ENCODE results near the gene MCM3.
A peak's percentile ranks its signal among the peaks of the same experiment; 100 is the strongest.

The MCM3 gene

DNA sequence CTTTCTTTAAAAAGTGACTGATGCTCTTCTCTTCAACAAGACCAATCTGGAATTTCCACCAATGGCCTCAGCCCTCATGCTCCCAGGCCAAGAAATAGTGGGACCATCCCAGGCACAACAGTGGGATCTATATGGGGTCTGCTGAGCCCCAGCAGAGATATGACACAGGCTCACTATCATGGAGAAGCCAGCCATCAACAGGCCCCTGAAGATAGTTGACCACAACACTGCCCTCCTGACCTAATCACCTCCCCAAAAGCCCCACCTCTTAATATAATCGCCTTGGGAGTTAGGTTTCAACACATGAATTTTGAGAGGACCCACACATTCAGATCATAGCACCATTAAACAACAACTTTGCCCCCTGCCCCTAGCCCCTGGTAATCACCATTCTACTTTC, 16.8 kb upstream of the MCM3 start:
- no peak for DNase-seq

DNA sequence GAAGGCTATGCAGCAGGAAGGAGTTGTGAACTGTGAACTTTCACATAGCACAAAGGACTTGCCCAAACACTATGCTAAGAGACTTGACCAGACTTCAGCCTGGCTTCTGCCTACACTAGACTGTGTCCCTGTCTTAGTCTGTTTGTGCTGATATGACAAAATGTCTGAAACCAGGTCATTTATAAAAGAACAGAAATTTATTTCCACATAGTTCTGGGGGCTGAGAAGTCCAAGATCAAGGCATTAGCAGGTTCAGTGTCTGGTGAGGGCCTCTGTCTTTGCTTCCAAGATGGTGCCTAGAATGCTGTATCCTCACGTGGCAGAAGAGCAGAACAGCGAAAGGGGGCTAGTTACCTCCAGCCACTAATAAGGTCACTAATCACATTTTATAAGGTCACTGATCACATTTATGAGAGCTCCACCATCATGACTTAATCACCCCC, 16.0 kb upstream of the MCM3 start:
- no peak for DNase-seq

DNA sequence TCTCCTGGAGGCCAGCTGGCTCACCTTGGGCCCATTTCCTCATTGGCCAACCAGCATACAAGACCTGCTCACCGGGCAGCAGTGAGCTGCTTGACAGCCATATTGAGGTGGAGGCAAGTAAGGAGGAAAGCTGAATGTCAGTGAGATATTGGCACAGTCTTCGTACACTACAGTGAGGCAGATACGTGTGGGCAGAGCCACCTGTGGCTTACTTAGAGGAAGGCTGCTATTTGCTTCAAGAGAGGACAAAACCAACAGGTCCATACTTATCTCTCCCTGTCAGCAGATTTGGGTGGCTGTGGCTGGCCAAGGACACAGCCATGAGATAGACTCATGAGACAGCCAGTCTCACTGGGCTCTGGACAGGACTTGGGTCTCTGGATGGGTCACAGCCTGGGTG, 15.1 kb upstream of the MCM3 start:
- DNase-seq: no peak

DNA sequence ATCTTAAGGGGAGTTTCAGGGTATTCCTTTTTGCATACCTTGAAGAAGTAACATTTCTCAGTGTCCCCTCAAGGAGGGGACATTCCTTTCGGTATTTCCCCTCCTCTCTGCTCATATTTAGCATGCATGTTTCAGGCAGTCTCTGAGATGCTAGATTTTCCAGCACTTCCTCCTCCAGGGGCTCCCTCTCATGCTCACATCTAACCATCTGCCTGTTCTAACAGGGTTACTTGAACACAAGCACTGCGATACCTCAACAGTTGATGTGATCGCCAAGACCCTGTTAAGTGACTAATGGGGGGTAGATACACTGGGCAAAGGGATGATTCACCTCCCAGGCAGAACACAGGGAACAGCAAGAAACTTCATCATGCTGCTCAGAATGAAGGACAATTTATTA, 12.9 kb upstream of the MCM3 start:
- DNase-seq: no peak

DNA sequence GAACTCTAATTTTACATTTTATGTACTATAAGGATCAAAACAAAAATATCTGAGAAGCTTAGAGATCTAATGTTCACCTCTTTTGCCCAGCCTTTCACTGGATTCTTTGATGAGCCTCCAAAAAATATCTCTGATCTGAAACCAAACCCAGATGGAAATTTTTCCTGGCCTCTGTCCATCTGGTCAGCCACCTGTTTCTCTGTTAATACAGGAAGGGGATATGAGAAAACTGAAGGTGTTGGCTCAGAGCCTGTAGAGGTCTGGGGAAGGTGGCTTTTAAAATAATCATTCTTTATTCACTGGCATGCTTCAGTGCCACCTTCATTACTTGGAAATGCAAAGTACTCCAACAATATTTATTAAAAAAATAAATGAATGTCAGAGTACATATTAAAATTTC, 8.5 kb upstream of the MCM3 start:
- DNase-seq: no peak

DNA sequence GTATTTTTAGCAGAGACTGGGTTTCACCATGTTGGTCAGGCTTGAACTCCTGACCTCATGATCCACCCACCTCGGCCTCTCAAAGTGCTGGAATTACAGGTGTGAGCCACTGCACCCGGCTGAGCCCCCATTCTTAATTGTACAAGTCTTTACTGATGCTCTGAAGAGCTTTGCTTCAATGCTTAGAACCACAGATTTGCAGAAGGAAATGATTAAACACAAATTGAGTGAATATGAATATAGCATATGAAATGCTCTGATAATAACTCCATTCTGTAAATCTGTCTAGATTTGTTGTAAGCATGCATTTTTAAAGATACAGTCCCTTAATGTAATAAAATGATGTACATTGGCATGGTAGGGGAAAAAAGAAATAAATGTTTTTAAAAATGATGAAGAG, 4.3 kb upstream of the MCM3 start:
- no peak for DNase-seq

DNA sequence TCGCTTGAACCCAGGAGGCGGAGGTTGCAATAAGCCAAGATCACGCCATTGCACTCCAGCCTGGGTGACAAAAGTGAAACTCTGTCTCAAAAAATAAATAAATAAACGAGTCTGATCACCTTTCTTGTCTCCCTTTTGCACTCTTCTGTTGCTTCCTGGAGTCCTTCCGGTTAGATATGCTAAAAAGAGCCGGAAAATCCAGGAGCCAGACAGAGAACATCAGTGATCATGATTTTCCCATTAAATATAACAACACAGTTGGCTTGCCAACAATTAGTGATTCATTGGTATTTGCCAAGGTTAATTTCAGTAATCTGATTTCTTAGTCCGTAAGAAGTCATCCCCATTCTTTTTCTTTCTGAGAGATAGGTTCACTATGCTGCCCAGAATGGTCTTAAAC, 3.7 kb upstream of the MCM3 start:
- no peak for DNase-seq

DNA sequence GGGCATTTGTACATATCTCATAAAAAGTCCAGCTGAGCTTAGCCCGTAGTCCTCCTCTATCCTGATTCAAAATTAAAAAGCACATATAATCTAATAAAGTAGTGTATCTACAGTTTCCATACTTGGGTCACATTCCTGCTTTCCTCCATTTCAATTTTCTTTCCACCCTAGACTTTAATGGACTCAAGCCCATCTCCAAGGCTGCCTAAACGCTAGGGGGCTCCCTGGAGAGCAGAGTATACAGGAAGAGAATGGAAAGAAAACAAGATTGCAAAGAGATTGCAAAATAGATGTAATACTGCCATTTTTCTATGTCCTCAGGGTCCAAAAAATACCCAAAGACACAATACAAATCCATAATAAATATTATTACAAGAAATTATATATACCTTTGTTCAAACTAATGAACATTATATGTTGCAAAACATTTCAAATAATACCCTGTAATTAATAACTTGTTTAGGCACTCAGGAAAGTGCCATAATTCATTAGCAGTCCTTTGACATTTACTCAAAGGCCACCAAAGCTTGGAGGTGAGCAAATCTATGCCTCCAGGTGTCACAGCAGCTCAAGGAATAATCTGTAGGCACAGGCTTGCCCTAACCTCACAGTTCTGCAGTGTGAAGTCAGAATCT, 2.4 kb upstream of the MCM3 start:
- peak; percentile 48 for DNase-seq

DNA sequence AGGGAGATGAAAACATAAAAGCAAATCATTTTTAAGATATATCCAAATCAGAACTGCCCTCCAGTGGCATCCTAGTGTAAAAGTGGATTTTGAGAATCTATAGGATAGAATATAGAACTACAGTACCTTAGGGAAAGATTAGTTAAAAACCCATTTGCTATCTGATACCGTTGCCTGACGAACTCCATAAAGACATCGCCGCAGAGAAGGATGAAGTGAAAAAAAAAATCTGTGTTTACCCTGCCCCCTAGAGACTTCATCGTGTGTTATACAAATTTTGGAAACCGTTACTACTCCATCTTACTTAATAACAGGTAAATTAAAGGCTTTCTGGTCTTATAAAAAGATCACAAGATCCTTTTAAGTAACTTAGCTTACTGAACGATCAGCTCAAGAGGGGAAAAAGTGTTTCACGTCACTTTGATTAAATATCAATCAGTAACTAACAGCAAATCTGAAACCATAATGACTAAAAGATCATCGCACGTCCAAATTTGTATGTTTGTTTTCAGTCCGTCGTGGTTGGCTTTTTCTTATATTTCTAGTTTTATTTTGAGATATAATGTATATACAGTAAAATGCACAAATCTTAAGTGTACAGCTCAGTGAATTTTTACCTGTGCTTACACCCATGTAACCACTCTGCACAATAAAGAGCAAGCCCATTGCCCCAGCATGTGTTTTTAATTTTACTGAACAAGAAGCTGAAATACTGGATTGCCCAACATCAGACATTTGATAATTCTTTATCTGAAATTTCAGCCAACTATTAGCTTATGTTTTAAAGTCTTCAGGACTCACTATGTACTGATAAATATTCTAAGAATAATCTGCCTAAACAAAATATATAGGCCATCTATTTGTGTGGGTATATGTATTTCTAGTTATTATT, 881 bp upstream of the MCM3 start:
- no peak for DNase-seq

DNA sequence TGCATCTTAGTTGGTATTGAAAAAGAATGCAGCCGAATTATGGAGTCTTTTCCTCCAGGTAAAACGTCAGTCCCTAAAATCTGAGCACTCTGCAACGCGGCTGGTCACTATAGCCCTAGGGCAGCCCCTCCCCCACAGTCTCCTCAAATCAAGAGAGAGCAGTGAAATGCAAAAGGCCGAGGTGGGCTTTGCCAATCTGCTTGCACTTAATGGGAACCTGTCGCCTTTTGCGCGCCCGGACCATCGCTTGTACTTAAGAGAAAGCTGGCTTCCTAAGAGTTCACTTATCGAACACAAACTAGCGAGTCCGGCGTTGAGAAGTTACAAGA, 447 bp downstream of the MCM3 start:
- DNase-seq: no peak

DNA sequence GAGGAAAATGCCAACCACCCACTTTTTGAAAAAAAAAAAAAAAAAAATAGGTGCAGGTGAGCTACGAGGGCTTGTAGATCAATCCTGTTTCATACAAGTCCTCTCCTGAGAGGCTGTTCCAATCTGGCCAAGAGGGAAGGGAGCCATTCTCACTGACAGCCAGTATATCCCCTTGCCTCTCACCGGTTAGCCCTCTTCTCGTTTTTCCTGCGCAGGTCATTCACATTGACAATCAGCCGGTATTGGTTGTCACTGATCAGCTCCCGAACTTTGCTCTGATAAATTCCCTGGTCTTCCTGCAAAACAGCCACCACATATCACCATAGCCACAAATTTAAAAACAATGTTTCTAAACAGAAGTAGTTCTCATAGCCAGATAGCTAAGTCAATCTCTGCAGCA, 1.4 kb downstream of the MCM3 start:
- DNase-seq: no peak

DNA sequence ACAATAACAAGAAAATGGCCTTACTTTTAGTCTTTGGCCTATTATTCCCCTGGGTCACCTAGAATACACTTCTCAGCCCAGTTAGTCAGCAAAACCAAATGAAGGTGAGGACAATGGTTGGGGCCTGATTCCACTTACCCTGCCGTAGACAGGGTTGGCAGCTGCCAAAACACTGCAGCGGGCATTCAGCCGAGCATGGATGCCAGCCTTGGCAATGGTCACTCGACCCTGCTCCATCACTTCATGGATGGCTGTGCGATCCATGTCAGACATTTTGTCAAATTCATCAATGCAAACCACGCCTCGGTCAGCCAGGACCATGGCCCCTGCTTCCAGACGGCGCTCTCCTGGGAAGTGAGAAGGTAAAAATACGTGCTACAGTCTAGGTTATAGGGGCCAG, 8.4 kb downstream of the MCM3 start:
- DNase-seq: no peak

DNA sequence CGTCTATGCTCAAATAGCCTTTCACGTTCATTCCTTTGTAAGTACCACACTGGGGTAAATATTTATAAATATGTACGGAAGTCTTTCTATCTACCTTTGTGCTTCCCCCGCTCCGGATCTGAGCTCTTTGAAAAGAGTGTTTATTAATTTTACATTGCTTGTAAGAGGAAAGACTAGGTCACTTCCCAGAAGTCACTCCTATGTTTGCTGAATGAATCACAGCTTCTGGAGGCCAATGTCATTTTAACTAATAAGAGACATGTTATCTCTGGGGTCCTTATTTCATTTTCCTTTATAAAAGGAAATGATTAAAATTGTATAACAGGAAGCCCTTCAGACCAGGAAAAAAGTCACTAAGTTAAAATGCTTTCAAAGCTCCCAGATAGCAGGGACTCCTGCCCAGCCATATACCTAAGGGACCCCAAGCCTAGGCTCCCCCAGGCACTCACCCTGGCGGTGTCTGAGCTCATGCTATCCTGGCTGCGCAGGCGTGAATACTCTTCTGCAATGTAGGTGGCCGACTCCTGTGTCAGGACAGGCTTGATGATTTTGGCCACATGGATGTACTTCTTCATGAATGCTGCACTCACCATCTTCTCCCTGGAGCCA, 12.6 kb downstream of the MCM3 start:
- DNase-seq: no peak

DNA sequence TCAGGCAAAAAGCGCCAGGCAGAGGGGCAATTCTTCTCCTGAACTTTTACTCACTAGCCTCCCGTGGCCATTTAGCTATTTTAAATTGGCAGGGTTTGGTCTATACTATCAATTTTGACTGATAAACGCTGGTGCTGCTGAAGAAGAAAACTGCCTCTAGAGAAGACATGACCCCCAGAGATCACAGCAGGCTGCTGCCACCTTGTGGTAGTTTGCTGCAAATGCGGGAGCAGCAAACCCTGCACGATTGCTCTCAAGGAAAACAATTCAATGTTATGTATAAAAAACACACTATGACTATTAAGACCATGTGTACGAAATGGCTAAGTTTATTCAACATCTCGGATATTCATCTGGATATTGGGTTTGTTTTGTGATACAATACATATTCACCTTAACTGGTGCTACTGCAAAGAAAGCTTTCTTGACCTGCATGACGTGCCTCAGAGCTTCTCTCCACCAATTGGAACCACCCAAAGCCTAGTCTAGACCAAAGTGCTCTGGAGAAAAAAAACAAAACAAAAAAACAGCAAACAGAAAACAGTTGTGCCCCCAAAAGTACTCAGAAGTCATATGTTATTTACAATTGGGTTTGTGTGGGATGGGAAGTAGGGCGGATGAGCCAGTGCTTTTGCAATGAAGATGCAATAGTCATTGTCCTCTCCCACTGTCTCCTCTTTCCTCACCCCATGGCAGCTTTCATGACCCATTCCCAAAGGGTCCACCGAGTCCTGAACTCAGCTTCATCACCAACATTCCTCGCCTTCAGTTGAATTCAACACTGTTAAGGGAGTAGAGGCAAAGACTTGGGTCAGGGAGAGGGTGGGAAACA, 20.6 kb downstream of the MCM3 start:
- DNase-seq: peak; percentile 4

DNA sequence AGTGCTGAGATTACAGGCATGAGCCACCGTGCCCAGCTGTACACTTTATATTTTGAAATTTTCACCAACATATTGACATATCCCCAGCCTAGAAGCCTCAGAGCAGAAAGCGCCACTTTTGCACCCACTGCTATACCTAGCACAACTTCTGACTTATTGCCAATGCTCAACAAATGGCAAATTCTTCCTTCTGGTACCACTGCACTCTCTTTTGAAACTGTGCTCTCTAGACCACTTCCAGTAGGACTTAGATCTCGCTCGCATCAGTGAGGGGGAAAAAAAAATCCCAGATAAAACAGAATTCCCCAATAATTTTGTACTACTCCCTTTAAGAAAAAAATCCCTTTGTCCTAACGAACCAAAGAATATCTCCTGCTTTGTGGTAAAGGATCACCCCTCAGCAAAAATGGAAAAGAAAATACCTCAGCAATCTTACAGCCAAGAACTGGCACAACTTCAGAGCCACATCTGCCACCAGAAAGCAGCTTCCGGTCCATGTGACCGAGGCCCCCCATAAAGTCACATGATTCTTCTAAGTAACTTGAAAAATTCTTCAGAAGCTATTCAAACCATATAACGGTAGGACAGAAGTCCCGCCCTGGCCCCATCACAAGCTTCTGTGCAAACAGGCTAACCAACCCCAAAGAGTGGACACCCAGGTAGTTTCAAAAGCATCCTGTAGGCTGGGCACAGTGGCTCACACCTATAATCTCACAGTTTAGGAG, 21.8 kb downstream of the MCM3 start:
- no peak for DNase-seq

DNA sequence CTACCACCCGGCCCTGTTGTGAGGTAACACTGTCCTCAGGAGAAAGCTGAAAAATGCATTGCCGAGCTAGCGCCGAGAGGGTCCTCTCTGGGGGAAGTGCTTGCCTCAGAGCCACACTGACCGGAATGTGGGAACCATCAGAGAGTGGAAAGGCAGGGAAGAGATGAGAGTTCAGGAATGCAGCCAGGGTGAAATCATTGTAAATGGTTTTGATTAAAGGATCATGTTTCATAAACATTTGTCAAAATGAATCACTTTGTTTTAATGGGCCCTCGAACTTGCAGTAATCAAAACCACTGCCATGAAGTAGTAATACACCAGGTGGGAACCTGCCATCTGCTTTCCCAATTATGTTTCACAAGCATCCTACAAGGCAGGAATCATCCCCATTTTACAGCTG, 23.3 kb downstream of the MCM3 start:
- no peak for DNase-seq

DNA sequence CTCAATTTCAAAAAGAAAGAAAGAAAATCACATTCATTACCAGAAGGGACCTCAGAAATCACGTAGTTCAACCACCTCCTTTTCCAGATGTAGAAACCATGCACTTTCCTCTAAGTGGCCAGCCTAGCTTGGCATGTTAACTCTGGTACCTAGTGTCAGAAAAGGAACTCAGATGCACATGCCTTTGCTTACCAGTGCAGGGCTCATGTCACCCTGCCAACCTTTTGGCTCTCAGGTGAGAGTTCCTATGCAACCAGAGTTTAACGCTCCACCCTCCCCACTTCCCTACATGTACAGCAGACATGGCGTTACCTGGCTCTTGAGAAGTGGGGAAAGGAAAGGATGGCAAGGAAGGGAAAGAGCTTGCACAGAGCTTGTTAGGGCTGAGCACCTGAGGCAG, 23.9 kb downstream of the MCM3 start:
- no peak for DNase-seq

DNA sequence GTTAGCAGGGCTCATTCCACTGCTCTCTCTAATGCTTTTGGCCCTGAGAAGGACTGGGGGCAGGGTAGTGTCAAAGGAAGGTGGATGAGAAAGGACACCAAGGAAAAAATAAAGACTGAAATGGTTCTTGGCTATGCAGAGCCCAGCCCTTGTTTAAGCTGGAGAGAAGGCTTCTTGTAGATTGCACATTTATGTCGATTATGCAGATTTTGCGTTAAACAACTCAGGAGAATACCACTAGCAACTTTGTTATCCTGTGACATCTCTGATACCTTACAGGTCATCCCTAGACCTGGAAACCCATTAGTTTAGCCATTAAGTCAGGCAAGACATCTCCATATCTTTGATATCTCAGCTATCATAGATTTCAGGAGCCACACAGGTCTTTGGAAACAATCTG, 29.1 kb downstream of the MCM3 start:
- DNase-seq: no peak

DNA sequence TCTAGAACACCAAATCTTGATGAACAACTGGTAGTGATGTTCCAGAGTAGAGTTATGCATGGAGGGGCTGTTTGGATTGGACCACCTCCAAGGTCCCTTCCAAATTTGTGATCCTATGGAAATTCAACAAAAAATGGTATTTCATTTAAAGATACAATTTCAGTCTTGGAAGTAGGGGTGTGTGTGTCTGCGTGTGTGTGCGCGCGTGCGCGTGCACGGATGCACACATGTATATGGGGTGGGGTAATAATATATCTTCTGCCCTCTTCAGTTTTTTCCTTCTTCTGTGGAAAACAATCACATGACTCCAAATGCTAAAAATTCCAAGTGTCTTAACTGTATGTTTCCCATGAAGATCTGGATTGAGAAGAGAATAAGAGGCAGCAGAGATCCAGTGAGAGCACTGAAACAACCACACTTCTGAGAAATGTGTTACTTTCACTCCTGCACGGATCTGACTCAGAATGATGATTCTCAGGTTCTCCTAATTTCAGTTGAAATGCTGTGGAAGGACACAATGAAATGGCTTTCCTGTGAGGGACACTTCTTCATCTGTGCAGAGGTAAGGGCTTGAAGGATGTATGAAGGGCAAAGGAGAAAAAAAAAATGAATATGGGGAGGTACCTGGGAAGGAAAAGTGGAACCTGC, 29.7 kb downstream of the MCM3 start:
- no peak for DNase-seq

DNA sequence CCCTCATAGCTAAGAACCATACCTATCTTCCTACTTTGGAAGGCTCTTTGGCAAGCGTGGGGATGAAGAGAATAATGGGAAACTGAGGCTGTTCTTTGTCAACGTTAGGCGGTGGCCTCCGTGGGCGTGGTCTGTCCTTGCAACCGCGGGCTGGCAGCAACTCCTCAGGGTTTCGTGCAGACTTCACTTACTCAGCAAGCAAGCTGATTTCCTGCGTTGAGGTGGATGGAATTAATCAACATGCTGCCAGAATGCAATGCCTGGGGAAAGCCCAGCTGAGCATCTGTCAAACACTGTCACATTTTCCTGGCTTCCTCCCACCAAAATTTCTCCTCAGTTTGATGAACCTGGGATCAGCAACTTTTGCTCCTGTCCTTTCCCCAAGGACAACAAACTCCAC, 31.0 kb downstream of the MCM3 start:
- DNase-seq: no peak

DNA sequence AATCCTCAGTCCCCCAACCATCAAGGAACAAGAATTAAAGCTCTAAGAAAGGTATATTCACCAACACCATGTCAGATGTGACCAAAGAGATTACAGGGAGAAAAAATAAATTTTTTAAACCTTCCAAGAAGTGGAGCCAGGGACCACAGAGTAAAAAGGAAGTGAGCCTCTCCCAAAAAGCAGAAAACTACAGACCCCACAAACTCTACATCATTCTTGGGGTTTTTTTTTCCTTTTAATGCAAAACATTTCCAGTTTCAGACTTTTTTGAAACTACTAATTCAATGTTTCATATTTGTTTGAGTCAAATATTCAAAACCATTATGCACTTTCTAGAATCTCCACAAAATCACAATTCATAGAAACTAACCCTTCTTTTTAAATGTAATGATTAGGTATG, 33.4 kb downstream of the MCM3 start:
- DNase-seq: no peak

DNA sequence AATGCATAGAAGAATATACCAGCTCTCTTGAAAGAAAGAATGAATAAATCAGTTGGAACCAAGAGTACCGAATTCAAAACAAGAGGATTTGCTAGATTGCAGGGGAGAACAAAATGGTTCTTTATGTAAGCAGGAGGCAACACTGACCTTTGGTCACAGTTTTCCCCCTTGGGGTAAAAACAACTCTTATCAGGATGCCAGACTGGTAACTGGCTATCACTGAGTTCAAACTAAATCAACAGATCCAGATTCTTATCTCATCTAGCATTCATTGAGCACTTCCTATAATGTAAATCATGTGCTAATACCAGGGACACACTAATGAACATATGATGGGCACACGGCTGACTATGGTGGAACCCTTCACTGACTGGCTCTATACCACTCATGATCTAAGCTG, 35.5 kb downstream of the MCM3 start:
- DNase-seq: no peak
